ENCODE data around the gene NDOR1. TPM values are rescaled to one million over a fixed set of nuclear protein-coding genes. Genes with fewer than 3 reads are reported as not detected.

Gene NDOR1
- total RNA-seq, 4 donors from 2014 or later = 8.1 to 18.6 (median 11.6) TPM

GRCh38 chr9:137162505-137163364, 42.8 kb upstream of the NDOR1 start:
- DNase-seq (ENCODE audit: low spot score in 2 of 2) = no peak
- WGBS, 2 donors = 6 to 11% methylated on average over 12 to 66 of the region's 74 CpGs
- no peak overlapping the region for H3K4me3 ChIP-seq (ENCODE audit: low read depth, poor library complexity, severe bottlenecking)
- intact Hi-C loops (cut with DNase I; ENCODE audit: low total_unique reads) = no loop called here
- no peak for TF ChIP-seq POLR2A (IDR thresholded peaks at IDR 0.05)
- TF ChIP-seq CTCF (IDR thresholded peaks at IDR 0.05) = no peak

- 27 to 31% methylated on average over 22 to 26 of the region's 26 CpGs for WGBS, 2 donors
- DNase-seq (ENCODE audit: low spot score in 2 of 2) = no peak
- no peak overlapping the region for H3K4me3 ChIP-seq (ENCODE audit: low read depth, poor library complexity, severe bottlenecking)
- intact Hi-C loops (cut with DNase I; ENCODE audit: low total_unique reads) = no loop called here
- TF ChIP-seq CTCF (IDR thresholded peaks at IDR 0.05) = no peak
- TF ChIP-seq POLR2A (IDR thresholded peaks at IDR 0.05) = no peak
Observed at GRCh38 chr9:137163365-137163715, 42.2 kb upstream of the NDOR1 start.

- intact Hi-C loops (cut with DNase I; ENCODE audit: low total_unique reads) = no loop called here
- no peak overlapping the region for H3K4me3 ChIP-seq (ENCODE audit: low read depth, poor library complexity, severe bottlenecking)
- TF ChIP-seq POLR2A (IDR thresholded peaks at IDR 0.05) (no peak), CTCF (IDR thresholded peaks at IDR 0.05) (no peak)
- WGBS, 2 donors = 88 to 89% methylated on average over 13 of the region's 22 CpGs
- no peak for DNase-seq (ENCODE audit: low spot score in 2 of 2)
Observed at GRCh38 chr9:137163805-137164204, 41.7 kb upstream of the NDOR1 start.

GRCh38 chr9:137164370-137165249, 40.9 kb upstream of the NDOR1 start:
- 65 to 66% methylated on average over 30 to 32 of the region's 34 CpGs for WGBS, 2 donors
- no peak overlapping the region for H3K4me3 ChIP-seq (ENCODE audit: low read depth, poor library complexity, severe bottlenecking)
- intact Hi-C loops (cut with DNase I; ENCODE audit: low total_unique reads) = no loop called here
- DNase-seq (ENCODE audit: low spot score in 2 of 2) = no peak
- TF ChIP-seq CTCF (IDR thresholded peaks at IDR 0.05) (no peak), POLR2A (IDR thresholded peaks at IDR 0.05) (no peak)

GRCh38 chr9:137165250-137165836, 40.2 kb upstream of the NDOR1 start:
- no peak for DNase-seq (ENCODE audit: low spot score in 2 of 2)
- intact Hi-C loops (cut with DNase I; ENCODE audit: low total_unique reads) = no loop called here
- 78 to 82% methylated on average over 32 of the region's 32 CpGs for WGBS, 2 donors
- TF ChIP-seq POLR2A (IDR thresholded peaks at IDR 0.05) = no peak
- no peak for TF ChIP-seq CTCF (IDR thresholded peaks at IDR 0.05)
- H3K4me3 ChIP-seq (ENCODE audit: low read depth, poor library complexity, severe bottlenecking) = no peak overlapping the region
